HL-60 (cell line): ENCODE results near the gene PLEKHN1.
A peak's percentile ranks its signal among the peaks of the same experiment; 100 is the strongest.

Experiments
- DNase-seq, 2 experiments: peaks; one replicate each; pipeline ENCODE4 v3.0.0-alpha.2; 2010 to 2020; ENCODE audit warnings: low read depth in 1 of 2, low spot score in 1 of 2
- H3K27ac ChIP-seq: fragments of 250-450 bp; sonication (Bioruptor Pico); replicated peaks from 2 replicates; pipeline ENCODE4 v1.5.1; 2020; ENCODE audit warnings: mild to moderate bottlenecking, moderate library complexity
- H3K27me3 ChIP-seq: fragments of 250-450 bp; sonication (Bioruptor Pico); 2 replicates; pipeline ENCODE4 v1.5.1; 2021; ENCODE audit warnings: mild to moderate bottlenecking, moderate library complexity; ENCODE audit not compliant: insufficient read depth, poor library complexity, severe bottlenecking
- H3K4me3 ChIP-seq: replicated peaks from 2 replicates; pipeline ENCODE4 v1.5.1; 2011; ENCODE audit warnings: mild to moderate bottlenecking, control low read depth, low read length; ENCODE audit not compliant: insufficient read depth
- GABPA ChIP-seq: IDR thresholded peaks from 2 replicates; pipeline ENCODE4 v1.6.1; 2012; ENCODE audit warnings: low read depth
- POLR2AphosphoS5 ChIP-seq: IDR thresholded peaks from 2 replicates; pipeline ENCODE4 v1.6.1; 2012; ENCODE audit warnings: low read depth
- REST ChIP-seq: IDR thresholded peaks from 2 replicates; pipeline ENCODE4 v1.6.1; 2012; ENCODE audit warnings: low read depth; ENCODE audit not compliant: insufficient replicate concordance
- SPI1 ChIP-seq: IDR thresholded peaks from 2 replicates; pipeline ENCODE4 v1.6.1; 2012; ENCODE audit warnings: low read depth, mild to moderate bottlenecking, borderline replicate concordance
- TF ChIP-seq, protein P1 (sequence below): IDR thresholded peaks from one replicate; pipeline ENCODE4 v1.5.1; 2011; ENCODE audit warnings: low read length, control low read depth, inconsistent platforms; ENCODE audit not compliant: insufficient read depth

PLEKHN1 gene

DNA sequence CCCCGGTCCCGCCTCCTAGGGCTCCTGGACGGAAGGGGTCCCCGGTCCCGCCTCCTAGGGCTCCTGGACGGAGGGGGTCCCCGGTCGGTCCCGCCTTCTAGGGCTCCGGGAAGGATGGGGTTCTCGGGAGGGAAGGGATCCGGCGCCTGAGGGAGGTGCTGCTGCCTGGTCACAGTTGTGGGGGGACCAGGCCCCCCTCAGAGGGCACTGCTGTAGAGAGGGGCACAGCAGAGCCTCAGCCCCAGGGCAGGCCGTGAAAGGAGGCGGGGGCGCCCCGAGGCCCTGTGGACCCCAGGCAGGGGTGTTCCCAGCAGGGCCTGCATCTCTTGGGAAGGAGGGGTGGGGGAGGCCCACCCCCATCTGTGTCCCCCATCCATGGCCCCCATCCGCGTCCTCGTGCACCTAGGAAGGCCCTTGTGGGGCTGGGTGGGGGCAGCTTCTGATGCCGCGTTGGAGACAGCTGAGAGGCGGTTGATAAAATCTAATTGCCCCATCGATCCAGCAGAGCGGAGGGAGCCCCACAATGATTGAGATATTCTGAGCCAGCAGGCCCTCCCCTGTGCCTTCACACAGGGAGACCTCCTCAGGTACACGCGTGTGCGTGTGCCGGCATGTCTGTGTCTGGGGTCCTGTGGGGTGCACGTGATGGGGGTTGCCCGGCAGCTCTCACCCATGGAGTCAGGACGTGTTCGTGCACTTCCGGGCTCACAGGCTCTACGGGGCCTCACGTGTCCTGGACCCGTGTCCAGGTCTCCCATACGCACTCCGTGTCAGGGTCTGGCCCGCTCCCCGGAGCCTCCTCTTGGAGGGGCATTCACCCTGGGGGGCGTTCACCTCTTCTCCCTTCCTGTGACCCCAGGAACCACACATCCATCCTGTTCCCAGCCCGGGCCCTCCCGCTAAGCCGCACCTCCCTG, 29.7 kb upstream of the PLEKHN1 start:
- no peak for DNase-seq
- Histone ChIP-seq H3K27me3 (peaks cover 15% of the 10 kb centered on the region), H3K27ac (no peak overlapping the region), H3K4me3 (no peak overlapping the region)
- TF ChIP-seq GABPA = no peak
- TF ChIP-seq REST = no peak
- no peak for TF ChIP-seq POLR2AphosphoS5
- TF ChIP-seq, protein P1, sequence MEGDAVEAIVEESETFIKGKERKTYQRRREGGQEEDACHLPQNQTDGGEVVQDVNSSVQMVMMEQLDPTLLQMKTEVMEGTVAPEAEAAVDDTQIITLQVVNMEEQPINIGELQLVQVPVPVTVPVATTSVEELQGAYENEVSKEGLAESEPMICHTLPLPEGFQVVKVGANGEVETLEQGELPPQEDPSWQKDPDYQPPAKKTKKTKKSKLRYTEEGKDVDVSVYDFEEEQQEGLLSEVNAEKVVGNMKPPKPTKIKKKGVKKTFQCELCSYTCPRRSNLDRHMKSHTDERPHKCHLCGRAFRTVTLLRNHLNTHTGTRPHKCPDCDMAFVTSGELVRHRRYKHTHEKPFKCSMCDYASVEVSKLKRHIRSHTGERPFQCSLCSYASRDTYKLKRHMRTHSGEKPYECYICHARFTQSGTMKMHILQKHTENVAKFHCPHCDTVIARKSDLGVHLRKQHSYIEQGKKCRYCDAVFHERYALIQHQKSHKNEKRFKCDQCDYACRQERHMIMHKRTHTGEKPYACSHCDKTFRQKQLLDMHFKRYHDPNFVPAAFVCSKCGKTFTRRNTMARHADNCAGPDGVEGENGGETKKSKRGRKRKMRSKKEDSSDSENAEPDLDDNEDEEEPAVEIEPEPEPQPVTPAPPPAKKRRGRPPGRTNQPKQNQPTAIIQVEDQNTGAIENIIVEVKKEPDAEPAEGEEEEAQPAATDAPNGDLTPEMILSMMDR = no peak
- no peak for TF ChIP-seq SPI1

DNA sequence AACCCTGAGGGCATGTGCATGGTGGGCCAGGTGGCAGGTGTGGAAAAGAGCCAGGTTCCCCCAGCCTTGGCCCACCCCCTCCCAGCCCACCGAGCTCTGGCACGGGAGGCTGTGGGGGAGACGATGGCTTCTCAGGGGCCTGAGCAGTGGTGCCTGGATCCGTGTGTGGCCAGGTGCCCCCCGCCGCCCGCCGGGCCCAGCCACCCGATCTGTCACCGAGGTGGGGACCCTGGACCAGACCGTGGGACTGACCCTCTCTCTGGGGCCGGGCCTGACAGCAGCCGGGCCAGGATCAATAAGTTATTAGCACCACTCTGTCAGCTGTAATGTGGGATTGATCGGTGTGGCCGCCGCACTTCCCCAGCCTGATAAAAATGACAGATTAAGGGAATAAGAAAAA, 28.8 kb upstream of the PLEKHN1 start:
- Histone ChIP-seq H3K4me3 (no peak overlapping the region), H3K27ac (no peak overlapping the region), H3K27me3 (peaks cover 17% of the 10 kb centered on the region)
- no peak for DNase-seq
- TF ChIP-seq POLR2AphosphoS5 = no peak
- TF ChIP-seq REST = no peak
- TF ChIP-seq GABPA = no peak
- TF ChIP-seq, protein P1 = no peak
- no peak for TF ChIP-seq SPI1

GRCh38 chr1:938088-938683, 28.1 kb upstream of the PLEKHN1 start:
- H3K27me3 ChIP-seq = peaks cover 24% of the 10 kb centered on the region
- DNase-seq = peak in 1 of 2 experiments; percentile 59
- H3K4me3 ChIP-seq = no peak overlapping the region
- no peak overlapping the region for H3K27ac ChIP-seq
- TF ChIP-seq REST = no peak
- TF ChIP-seq, protein P1 = peak; percentile 39
